GM21423 (cell line): ENCODE measurements around the gene SLC39A1.
A peak's percentile ranks its signal among the peaks of the same experiment; 100 is the strongest.

Source experiments
- ATAC-seq: cut with Tn5 transposase; IDR thresholded peaks from one replicate; pipeline ENCODE4 v1.9.1; 2021; ENCODE audit warnings: mild to moderate bottlenecking, moderate library complexity; ENCODE audit not compliant: unreplicated experiment

The SLC39A1 gene

DNA sequence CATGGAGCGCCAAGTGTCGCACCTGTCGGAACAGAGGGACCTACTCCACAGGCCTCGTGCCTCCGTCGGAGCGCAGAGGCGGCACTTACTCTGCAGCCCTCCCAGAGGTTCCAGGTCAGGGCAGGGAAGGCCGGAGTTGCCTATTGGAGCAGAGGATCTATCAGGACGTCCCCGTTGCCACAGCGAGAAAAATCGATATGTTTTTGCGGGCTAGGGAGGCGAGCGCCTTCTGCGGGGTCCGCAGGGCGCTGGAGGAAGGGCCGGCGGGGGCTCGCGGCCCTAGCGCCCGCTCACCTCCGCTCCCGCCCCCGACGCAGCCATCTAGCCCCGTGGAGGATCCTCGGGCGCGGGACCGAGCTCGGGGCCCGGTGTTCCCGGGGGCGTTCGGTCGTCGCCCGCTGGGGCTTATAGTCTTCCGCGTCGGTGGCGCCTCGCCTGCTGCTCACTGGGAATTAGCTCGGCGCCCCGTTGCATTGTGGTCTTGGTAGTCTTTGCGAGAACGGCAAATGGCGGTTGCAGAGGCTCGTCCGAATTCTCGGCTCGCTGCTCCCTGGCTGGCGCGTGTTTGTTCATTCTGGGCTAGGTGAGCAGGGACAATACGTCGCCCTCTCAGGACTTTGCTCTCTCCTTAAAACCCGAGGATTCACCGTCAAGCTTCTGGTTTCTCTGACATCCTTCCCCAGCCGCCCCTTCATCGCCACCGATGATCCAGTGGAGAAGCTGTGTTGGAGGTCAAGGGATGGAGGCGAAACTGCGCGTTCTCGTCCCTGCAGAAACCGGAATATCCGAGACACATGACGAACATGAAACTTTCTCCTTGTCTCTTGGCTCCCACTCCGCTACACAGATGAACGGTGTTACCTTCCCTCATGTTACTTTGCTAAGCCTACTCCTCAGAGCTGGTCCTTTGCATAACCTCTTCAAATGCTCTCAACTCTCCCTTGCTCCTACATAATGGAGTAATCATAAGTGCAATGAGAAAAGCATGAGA lies 14.2 kb upstream of the SLC39A1 start, which contains the start of gene JTB:
JTB (minus strand) TSS at position 425 of the 991 bp plus-strand sequence; CDS start at position 3, 422 bp downstream.
- peak; percentile 75 for ATAC-seq

DNA sequence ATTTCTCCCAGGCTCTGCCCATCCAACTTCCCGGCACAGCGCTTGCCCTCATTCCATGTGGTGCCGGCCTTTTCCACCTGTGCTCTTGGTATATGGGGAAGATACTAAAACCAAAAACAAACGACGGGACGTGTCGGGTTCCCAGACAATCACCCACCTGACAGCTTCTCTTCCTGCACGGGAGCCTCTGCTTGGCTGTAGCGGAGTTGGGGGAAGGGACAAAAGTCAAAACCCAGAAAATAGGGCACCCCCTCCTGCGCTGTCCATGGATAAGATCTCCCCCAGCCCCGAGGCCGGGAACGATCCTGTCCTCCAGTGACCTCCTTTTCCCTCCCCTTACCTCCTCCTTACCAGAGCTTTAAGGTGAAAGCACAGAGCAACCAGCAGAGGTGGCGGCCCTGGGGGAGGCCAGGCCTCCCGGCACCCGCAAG lies 13.5 kb upstream of the SLC39A1 start:
- ATAC-seq, result no peak

DNA sequence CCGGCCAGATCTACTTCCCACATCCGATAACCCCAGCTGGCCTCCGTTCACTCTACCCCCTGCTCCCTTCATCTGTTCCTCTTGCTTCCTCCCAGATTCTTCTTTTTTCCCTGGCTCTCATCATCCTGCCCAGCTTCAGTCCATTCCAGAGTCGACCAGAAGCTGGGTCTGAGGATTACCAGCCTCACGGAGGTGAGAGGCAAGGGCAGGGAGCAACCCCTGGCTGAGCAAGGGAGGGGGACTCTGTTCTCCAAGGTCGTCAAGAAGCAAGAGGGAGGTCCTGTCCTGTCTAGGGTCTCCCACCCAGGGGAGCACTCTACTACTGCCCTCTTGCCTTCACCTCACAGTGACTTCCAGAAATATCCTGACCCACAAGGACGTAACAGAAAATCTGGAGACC lies 10.2 kb upstream of the SLC39A1 start:
- no peak for ATAC-seq

DNA sequence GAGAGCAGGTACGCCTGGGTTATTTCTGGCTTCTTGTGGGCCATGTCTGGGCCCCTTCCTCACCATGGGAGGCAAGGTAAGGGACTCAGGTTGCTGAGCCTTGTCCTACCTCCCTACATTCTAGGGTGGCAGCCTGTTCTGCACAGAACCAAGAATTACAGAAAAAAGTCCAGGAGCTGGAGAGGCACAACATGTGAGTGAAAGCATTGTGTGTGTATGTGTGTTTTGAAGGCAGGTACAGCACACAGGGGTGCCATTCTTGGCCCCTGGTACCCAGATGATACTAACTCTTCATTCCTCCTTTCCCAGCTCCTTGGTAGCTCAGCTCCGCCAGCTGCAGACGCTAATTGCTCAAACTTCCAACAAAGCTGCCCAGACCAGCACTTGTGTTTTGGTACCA lies 9.7 kb upstream of the SLC39A1 start:
- no peak for ATAC-seq

DNA sequence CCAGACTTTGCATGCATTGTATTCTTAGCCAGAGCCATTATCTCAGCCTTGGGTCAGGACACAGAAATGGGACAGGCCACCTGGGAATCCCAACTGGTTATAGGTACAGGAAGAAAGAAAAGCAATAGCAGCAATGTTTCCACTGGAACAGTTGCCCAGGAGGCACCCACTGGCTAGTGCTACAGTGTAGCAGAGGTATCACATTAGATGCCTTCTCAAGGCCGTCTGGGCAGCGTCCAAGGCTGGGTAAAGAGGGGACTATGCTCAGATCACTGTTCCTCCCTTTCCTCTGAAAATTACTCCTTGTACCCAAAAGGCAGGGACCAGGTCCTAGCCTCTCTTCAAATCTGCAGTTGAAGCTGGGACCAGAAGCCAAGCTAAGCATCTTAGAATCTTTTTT lies 7.0 kb upstream of the SLC39A1 start:
- no peak for ATAC-seq

DNA sequence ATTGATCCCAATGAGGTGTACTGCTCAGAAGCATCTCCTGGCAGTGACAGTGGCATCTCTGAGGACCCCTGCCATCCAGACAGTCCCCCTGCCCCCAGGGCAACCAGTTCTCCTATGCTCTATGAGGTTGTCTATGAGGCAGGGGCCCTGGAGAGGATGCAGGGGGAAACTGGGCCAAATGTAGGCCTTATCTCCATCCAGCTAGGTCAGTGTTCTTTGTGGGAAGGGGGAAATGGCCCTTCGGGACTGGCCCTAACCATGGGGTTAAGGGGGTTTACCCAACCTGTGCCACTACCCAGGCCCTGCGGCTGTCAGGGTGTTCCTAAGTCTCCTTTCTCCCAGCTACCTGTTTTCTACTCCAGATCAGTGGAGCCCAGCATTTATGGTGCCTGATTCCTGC lies 5.6 kb upstream of the SLC39A1 start:
- ATAC-seq, result no peak

DNA sequence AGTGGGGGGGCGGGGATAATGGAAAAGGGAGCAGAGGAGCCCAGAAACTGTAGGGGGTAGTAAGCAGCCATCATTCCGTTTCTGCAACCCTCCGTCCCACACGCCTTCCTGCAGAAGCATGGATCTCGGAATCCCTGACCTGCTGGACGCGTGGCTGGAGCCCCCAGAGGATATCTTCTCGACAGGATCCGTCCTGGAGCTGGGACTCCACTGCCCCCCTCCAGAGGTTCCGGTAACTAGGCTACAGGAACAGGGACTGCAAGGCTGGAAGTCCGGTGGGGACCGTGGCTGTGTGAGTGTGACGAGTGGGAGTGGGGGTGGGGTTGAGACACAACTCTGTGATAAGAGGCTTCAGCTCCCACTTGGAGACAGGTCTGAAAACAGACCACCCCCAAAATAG lies 5.1 kb upstream of the SLC39A1 start:
- ATAC-seq, result no peak

DNA sequence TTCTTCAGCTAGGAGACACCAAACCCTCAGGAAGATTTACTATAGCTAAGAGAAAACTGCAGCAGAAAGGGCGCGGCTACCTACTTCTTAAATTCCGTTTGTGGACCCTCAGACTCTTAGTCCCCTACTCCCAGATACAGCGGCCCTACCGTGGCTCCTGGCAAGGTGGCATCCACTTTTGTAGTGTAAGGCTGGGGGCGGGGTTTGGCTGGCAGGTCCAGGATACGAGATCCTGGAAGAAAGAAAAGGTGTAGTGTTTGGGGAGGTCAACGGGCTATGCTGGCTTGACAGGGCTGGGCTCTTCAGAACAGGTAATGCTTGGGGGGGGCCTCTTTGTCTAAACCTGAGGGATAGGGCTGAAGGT lies 4.6 kb upstream of the SLC39A1 start:
- no peak for ATAC-seq

DNA sequence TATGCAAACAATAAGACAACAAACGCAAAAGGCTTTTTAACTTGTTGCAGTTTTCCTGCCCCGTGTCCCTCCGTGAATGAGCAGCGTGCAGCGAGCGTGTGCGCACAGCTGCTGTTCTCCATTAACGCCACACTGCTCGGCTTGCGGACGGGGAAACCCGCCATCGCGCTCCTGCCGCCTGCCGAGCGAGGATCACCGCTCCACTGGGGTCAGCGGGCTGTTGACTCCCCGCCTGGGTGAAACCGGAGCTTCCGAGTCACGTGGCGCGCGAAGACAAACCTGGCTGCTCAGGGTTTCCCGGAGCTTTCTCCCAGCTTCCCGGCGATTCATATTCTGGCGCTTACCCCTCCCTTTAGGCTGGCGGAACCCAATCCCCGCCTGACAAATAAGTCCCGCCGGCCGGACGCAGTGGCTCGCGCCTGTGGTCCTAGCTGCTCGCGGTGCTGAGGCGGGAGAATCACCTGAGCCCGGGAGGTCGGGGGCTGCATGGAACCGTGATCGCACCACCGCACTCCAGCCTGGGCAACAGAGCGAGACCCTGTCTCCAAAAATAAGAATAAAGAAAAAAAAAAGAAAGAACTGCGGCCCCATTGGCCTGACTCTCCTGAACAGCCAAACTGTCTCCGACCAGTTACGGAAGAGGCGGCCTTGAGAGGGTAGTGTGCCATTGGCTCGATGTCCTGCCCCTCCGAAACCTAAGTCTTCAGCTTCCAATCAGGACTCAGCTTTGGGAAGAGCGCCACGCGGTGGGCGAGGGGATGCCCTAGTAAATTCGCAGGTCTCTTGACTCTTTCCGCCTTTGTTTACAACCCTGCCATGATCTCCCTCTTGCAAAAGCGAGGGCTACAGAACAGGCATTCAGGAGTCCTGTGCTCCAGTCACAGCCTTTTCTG lies 4.0 kb upstream of the SLC39A1 start, which contains the start of gene CREB3L4:
CREB3L4 (plus strand) TSS at position 796 of the 893 bp plus-strand sequence. CDS start 624 bp downstream, outside the sequence.
- peak; percentile 73 for ATAC-seq

DNA sequence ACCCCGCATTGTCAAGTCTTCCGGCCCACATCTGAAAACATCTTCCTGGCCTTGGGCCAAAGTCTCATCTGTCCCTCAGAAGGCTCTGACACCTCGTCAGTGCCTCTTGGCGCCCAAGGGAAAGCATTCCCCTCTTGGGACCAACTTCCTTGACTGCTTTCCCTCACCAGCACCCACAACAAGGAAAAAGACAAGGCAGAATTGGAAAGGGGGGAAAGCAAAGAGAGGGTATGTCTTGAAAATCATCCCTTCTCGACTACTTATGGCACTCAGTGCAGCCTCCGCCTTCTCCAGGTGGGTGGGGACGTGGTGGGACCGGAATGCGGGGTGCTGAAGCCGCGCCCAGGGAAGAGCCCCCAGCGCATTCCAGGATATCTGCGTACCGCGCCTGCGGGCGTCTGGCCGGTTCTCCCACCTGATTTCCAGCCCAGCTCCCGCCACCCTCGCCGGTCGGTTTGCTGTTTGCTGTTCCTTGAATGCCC lies 554 bp upstream of the SLC39A1 start:
- ATAC-seq, result no peak

DNA sequence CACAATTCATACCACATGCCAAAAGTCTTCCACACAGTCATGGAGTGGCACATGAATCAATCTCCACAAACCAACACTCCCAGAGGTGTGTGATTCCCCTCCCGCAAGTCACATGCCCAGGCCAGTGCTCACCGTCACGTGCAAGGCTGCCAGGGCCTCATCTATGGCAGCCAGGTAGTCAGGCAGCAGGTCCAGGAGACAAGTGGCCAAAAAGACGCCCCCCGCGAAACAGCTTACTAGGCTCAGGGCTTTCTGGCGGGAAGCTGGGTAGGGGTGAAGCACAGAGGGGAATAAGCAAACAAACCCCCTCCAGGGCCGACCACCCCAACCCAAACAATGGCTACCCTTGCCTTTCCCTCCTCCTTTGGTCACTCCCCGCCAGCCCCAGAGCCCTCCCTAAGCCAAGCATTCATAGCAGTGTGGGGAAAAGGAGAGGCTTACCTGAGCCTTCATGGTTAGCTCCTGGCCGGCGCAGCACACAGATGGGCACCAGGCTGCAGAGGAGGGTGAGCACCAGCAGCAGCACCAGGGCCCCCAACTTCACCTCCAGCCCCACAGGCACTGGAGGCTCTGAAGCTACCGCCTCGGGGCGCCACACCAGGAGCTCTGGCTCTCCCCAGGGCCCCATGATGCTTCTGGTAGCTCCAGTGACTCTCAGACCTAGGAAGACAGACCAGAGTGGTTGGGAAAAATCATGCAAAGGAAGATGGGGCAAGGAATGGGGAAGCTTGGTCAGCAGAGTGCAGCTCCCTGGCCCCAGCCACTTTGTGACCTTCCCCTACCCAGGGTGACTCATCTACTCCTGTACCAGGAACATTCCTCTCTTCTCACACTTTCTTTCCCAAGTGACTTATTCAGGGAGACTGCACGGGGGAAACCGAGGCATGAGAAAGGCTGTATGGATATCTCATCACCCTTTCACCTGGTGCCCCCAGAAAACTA lies 978 bp downstream of the SLC39A1 start:
- no peak for ATAC-seq

DNA sequence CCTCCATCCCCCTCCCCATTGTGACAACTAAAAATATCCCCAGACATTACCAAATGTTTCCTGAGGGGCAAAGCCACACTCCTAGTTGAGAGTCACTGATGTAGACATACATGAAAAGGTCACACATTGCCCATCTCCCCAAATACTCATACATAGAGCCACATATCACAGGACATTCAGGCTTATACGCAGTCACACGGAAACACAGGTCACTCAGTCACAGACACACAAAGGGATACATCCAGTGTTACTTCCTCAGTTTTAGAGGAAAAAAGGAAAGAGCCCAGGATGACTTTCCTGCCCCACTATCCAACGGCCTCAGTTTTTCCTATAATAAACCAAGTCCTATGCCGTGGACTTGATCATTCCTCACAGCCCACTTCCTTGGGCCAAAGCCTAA lies 1.9 kb downstream of the SLC39A1 start:
- ATAC-seq, result no peak

DNA sequence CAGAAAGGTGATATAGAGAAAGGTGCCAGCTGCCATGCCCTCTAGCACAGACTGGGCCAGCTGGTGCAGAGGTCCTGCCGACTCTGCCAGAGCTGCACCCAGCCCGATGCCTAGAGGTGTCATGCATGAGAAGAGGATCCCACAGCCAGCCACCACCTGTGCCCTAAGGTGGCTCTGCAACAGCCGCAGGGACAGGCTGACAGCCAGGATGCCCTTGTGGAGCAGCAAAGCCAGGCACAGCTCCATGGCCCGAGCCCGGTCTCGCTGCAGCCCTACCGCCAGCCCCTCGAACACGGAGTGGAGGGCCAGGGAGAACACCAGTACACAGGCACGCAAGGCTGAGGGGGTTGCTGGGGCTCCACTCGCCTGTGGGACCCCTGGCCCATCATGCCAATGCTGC lies 3.1 kb downstream of the SLC39A1 start:
- no peak for ATAC-seq

DNA sequence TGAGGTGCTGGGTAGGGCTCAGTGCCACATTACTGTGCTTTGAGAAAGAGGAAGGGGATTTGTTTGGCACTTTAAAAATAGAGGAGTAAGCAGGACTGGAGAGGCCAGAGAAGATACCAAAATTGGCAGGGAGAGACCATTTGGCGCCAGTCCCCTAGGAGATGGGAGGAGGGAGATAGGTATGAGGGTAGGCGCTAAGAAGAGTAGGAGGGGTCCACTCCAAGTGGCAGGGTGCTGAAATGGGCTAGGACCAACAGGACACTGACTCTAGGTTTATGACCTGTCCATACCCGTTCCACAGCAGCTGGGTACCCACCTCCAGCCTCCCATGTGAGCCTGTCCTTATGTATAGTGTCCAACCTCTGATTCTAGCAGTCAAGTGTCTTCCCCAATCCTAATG lies 3.9 kb downstream of the SLC39A1 start:
- no peak for ATAC-seq

DNA sequence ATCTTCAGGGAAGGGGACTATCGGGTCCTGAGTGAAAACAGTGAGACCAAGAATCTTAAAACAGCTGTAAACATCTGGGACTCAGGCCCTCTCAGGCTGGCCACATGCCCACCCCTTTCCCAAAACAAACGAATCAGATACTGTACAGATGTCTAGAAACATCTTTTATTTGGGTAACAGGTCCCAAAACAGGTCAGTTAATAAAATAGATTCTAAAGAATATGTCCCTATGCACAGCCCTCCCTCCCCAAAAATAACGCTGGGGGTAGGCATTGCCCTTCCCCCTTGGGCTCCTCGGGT lies 4.4 kb downstream of the SLC39A1 start:
- ATAC-seq, result no peak

DNA sequence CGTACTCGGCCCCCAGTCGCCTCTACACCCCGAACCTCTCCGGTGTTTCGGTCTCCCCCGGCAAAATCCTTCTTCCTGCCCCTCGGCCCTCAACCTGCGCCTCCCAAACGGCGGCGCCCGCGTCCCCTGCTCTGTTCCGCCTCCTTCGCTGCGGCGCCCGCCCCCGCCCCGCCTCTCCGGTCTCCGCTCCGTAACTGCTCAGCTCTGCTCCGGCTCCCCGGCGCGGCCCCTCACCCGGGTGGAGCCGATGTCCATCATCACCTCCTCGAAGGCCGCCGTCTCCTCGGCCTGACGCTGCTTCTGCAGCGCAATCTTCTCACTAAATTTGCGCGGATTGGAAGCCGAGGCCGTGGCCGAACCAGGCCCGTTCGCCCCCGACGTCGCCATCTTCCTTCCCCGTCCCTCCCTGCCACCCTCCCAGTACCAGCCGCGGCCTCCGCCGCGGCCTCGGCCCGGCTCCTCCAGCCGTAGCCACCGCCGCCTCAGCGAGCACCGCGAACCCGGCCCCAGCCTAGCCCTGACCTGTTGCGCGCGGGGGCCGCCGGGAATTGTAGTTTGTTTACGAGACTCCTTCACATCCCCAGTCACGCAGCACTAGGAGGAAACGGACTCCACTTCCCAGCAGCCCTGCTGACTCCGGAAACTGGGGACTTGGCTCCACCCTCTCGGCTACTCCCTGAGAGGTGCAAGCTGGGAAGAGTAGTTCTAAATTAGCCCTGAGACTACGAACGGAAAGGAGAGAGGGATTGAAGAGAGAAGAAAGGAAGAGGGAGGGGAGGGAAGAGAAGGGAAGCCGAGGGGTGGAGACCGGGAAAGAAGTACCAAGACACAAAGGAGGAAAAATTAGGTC lies 5.0 kb downstream of the SLC39A1 start, which contains the start of gene CRTC2:
CRTC2 (minus strand) TSS at position 502 of the 850 bp plus-strand sequence; CDS start at position 387, 115 bp downstream.
- peak; percentile 73 for ATAC-seq

DNA sequence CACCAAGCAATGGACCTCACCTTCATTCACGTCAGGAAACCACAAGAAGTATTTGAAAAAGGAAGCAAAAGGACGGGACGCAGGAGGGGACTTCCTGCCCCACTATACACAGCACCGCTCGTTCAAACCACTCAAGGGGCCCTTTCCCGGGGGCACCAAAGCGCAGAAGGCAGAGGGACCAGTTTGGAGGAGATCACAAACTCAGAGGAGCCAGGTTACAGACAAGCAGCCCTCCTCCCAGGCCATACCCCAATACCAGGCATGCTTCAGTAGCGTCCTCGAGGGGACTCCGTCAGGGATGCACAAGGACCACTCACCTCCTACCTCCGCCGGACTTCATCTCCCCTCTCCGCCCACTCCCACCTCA lies 5.6 kb downstream of the SLC39A1 start:
- ATAC-seq, result peak; percentile 20

DNA sequence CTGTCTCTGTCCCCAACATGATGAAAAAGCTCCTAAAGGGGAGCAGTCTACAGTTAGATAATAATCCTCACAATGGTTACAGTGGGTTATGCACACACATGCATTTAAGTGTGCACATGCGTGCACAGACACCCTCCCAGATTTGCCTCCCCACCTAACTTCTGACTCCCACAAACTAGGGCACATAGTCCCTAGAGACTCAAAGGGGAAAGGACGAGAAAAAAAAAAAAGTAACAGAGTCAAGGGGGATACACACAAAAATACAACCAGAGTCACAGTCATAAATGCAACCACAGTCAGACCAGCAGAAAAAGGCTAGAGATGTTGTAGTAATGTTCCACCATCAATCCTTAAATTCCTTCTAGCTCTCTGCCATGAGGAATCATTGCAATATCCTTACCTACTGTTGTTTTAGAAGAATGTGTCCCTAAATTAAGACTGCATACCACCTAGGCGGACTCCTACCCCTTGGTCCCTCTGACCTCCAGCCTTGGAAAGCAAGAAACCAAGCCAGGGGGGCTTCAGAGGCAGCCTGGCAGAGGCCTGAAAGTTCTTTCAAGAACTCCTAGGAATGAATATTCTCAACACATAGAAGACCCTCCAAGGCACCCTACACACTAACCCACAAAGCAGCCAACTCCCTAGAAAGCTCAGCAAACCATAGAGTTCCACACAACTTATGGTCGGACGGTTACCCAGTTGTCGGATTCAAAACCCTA lies 6.2 kb downstream of the SLC39A1 start:
- ATAC-seq, result no peak

DNA sequence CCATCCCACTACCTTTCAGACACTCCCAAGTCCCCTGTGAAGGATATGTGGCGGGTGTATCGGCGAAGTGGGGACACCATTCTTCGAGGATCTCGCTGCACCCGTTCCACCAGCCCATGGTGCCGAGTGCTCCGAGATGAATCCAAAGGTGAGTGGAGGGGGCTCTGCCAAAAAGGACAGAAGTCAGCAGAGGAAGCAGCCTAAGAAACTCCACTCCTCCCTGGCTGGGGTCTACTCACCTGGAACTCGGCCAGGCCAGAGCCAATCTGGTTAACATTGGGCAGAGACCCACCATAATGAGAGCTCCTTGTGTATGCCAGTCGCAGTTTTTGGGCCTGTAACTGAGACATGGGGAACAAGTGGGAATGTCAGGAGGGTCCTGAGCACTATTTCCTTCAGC lies 8.5 kb downstream of the SLC39A1 start:
- ATAC-seq, result no peak
